Measurements from ENCODE around the gene ZNF362. TPM values are rescaled to one million over a fixed set of nuclear protein-coding genes. Genes with fewer than 3 reads are reported as not detected.

The ZNF362 gene
- total RNA-seq, 1 experiment from 2014 or later = 11.1 TPM

DNA sequence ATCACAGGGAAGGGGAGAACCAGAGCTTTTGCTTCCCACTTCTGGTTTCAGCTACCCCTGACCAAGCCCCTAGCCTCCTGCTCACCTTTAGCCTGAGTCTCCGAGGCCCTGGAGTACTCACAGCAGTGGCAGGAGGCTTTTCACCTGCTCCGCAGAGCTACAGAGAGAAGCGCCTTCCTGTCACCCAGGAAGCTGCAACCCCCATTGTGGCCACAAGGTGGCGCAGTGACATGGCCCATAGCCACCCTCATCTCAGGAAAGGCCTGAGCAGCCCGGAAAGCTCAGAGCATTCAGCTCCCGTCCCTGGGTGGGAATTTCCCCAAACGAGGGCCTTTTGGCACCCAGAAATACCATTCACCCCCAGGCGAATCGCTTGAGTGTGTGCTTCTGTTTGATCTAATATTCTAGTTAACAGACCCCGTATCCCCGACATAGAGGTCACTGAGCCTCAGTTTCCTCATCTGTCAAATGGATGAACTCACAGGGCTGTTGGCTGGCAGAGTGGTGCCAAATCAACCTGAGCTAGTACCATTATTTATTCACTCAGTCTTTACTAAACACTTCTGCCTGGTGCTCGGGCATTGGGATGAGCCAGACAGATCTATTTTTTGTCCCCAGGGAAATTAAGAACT is 39.3 kb downstream of the ZNF362 start:
- Histone ChIP-seq H3K27me3 (ENCODE audit: insufficient read depth, low read length) (no peaks in the 10 kb centered on the region), H3K4me1 (ENCODE audit: control insufficient read depth in 1 of 2, insufficient read depth in 2 of 2, low read length in 2 of 2) (peaks cover 0 to 8% of the 10 kb centered on the region in 2 experiments; a peak in 2 of 4 replicates), H3K9me2 (ENCODE audit: insufficient read depth) (no peaks in the 10 kb centered on the region), H3K9me3 (ENCODE audit: control insufficient read depth in 1 of 2, insufficient read depth in 1 of 2, low read depth in 1 of 2, low read length in 2 of 2) (no peaks in the 10 kb centered on the region), H3K4me3 (replicated peaks in 1 of 2; ENCODE audit: low read depth in 1 of 2, low read length in 2 of 2) (no peak overlapping the region), H2AFZ (ENCODE audit: low read depth, low read length, poor library complexity, severe bottlenecking) (no peak overlapping the region), H4K20me1 (ENCODE audit: insufficient read depth) (no peaks in the 10 kb centered on the region), H3K36me3 (ENCODE audit: control insufficient read depth in 1 of 2, insufficient read depth in 2 of 2, low read length in 2 of 2) (no peaks in the 10 kb centered on the region), H3K9ac (ENCODE audit: low read length) (no peak overlapping the region), H3K79me2 (ENCODE audit: insufficient read depth, low read length) (no peaks in the 10 kb centered on the region), H3K4me2 (ENCODE audit: low read length) (no peak overlapping the region), H3K27ac (ENCODE audit: low read depth, low read length) (no peak overlapping the region)
- DNase-seq (ENCODE audit: low read depth, low spot score) (peak; percentile 47), ATAC-seq (peak; percentile 86)
- ChIA-PET CTCF (interaction anchor here (0.7 to 2.3 kb wide), 31 partner anchors 9 to 337 kb away, joined by 3 to 37 read pairs (median 5); partner anchors contain the start of gene ZSCAN20), RAD21 (ENCODE audit: low non-redundant PET in 1 of 2, low total read pairs in 2 of 2, uncharacterized antibody in 2 of 2, unreplicated experiment in 2 of 2) (interaction anchor here (0.8 to 1.7 kb wide), 5 partner anchors 77 to 175 kb away, joined by 3 to 15 read pairs (median 7); no protein-coding TSS in a partner anchor), POLR2A (interaction anchor here (1.6 kb wide), 1 partner anchor 175 kb away, joined by 7 read pairs; no protein-coding TSS in a partner anchor)
- TF ChIP-seq ZBTB33 (IDR thresholded peaks at IDR 0.05; ENCODE audit: extremely low read depth, insufficient replicate concordance, low read length) (no peak), SP1 (IDR thresholded peaks at IDR 0.05; ENCODE audit: low read depth) (no peak), REST (IDR thresholded peaks at IDR 0.05; ENCODE audit: low read depth) (no peak), SRF (IDR thresholded peaks at IDR 0.05; ENCODE audit: low read depth) (no peak), EZH2 (IDR thresholded peaks at IDR 0.05) (no peak), POLR2A (IDR thresholded peaks at IDR 0.05; ENCODE audit: borderline replicate concordance, extremely low read depth, insufficient read depth, insufficient read length) (no peak), CEBPB (IDR thresholded peaks at IDR 0.05; ENCODE audit: low read depth) (no peak), JUND (IDR thresholded peaks at IDR 0.05) (no peak), ELF1 (IDR thresholded peaks at IDR 0.05; ENCODE audit: borderline replicate concordance, low read depth) (no peak), EZH2phosphoT487 (IDR thresholded peaks at IDR 0.05; ENCODE audit: borderline replicate concordance) (no peak), YY1 (IDR thresholded peaks at IDR 0.05; ENCODE audit: extremely low read depth, insufficient replicate concordance, low read depth, low read length) (peak; percentile 29), ZFX (IDR thresholded peaks at IDR 0.05) (no peak), CTCF (IDR thresholded peaks at IDR 0.05 in 2 of 3, conservative IDR thresholded peaks at IDR 0.05 in 1 of 3; ENCODE audit: borderline replicate concordance in 1 of 3, insufficient read depth in 1 of 3, low read depth in 2 of 3, low read length in 2 of 3) (peak; percentile 89 to 97 (median 95)), RAD21 (IDR thresholded peaks at IDR 0.05; ENCODE audit: low read depth) (peak; percentile 90), FOSL1 (IDR thresholded peaks at IDR 0.05; ENCODE audit: low read depth) (no peak)
- TF ChIP-seq, protein P1, sequence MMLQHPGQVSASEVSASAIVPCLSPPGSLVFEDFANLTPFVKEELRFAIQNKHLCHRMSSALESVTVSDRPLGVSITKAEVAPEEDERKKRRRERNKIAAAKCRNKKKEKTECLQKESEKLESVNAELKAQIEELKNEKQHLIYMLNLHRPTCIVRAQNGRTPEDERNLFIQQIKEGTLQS (IDR thresholded peaks at IDR 0.05) = no peak
- BruUV-seq (replicated peaks) = no TSS peak
- intact Hi-C loops (cut with micrococcal nuclease) = loop anchor here (1.0 to 5.0 kb wide), 5 partner anchors 77 to 318 kb away; no protein-coding TSS in a partner anchor

Measured in HCT116 (cell line).